GM19035 (cell line): ENCODE results near the gene DCLRE1A.
A peak's percentile ranks its signal among the peaks of the same experiment; 100 is the strongest.

ENCODE experiments used
- ATAC-seq: cut with Tn5 transposase; IDR thresholded peaks from one replicate; pipeline ENCODE4 v1.9.1; 2021; ENCODE audit not compliant: unreplicated experiment

Gene DCLRE1A

GRCh38 chr10:113801569-113801968, 52.3 kb downstream of the DCLRE1A start:
- ATAC-seq, result no peak

DNA sequence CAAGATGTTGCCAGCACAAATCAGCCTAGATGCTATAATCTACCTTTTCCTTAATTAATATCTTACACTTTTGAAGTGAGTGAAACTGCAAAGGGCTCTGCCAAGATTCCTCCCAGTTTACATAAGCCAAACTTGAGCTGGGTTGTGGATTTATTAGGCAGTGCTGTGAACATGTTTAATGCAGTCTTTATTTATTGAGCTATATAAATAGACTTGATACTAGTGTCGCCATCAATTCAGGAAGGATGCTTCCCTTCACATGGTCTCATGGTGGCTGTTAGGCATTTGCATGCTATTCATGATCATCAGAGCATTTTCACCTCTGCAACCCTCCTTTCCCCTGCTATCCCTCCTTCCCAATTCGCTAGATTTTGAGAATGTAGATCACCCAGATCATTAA, 62.2 kb downstream of the DCLRE1A start:
- ATAC-seq, result no peak

DNA sequence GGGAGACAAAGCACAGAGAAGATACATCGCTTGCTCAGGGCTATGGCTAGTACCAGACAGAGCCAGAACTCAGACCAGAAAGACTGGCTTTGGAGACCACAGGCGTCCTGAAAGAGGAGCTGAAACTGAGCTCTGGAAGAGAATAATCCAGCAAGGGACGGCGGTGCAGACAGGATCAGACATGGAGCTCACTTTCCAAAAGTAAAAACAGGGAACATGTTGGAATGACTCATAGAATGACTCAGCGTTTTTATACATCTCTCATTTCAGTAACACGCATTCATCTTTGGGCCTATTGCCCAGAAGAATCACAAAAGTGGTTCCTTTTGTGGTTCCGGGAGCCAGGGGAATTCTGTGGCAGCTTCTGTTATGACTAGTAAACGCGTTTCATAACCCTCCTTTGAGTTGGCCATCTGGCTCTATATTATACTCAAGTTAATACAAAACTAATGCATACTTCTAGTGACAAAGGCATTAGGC, 65.2 kb downstream of the DCLRE1A start:
- peak; percentile 58 for ATAC-seq
